Measurements from ENCODE around the gene MYH11.

GRCh38 chr16:15856901-15857698 is at the start of gene MYH11:
- TF ChIP-seq FOXM1 (IDR thresholded peaks at IDR 0.05; ENCODE audit: borderline replicate concordance, low read depth) (no peak), TCF12 (IDR thresholded peaks at IDR 0.05; ENCODE audit: low read depth) (no peak)

Data from Ishikawa (cell line).